Measurements from ENCODE around the gene WIPF3.

WIPF3 gene

DNA sequence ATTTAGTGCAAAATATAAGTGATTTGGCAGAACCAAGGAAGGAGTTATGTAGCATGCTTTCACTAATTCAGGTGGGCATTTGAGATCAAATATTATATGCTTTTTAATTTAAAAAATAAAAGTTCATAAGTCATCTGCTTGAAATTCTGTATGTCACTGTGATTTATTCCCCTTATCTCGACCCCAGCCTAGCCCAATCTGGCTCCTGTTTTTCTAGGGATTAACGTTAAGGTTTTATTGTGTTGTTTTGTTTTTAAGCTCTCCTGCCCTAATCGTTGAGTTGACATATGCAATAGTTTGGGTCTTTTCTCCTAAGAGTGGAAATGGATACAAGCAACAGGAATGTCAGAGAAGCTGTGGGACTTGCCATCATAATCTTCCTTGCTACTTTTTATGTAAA, 42.6 kb downstream of the WIPF3 start:
- no peak for DNase-seq

DNA sequence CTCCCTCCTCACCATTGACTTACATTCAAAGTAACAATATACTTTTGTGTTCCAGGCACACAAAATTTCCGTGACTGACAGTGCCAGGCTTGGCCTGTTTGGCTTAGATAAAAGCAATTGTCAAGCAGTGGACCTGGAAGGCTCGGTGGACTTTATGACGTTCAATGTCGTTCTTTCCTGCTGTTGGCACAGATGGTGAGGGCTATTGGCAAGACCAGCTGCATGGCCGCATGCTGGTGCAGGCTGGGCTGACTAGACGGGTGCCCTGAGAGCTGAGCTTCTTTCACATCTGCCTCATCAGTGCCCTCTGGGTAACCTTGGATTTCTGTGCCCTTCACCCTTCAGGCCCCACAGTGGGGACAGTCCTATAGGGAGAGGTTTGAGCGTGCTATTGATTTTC, 45.2 kb downstream of the WIPF3 start:
- DNase-seq: no peak

DNA sequence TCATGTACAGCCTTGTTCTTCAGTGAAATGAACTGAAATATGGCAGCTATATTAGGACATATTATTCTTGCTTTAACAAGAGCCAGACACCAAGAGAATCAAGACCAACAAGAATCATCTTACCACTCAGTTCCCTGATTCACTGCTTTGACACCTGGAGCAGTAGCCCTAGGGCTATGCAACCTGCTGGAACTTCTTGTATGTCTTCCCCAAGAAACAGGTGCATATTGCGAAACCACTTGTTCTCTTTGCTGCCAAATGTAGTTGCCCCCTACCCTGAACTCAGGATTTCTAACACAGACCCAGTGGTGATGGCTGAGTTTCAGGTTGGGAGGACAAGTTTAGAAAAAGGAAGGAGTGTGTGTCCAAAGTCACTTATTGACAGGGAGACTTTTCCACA, 46.1 kb downstream of the WIPF3 start:
- no peak for DNase-seq

GRCh38 chr7:29853072-29853471, 46.8 kb downstream of the WIPF3 start:
- no peak for DNase-seq

DNA sequence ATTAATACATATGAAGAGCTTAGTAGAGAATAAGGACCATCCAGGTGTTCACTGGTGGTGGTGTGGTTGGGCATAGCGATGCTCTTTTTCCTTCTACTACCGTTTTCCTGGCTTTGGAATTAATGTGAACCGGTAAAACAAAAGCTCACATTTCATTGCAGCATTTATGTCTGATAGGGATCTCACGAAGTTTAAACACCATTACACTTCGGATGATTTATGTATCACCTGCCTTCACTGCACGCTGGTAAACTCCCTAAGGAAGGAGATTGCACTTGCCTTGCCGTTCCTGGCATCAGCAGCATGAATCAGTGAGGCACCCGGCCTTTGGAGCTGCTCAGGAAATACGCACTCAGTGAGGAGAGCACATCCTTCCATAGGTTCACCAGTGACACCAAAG, 47.5 kb downstream of the WIPF3 start:
- DNase-seq: no peak

- DNase-seq: peak; percentile 15
Measured at GRCh38 chr7:29854257-29854938, 48.1 kb downstream of the WIPF3 start.

DNA sequence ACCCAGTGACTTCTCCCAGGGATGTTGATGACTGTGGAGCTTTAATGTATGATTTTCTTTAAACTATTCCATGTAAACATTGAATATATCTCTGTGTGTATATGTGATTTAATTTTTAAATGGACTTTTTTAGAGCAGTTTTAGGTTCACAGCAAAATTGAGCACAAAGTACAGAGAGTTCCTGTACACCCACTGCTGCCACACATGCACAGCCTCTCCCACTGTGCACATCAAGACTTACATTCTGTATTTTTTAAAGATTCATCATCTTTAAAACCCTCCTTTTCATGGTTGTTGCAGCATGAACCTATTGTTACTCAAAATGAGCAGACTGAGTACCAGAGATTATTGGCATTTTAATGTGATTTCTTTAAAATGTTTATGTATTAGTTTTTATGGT, 51.3 kb downstream of the WIPF3 start:
- DNase-seq: no peak

DNA sequence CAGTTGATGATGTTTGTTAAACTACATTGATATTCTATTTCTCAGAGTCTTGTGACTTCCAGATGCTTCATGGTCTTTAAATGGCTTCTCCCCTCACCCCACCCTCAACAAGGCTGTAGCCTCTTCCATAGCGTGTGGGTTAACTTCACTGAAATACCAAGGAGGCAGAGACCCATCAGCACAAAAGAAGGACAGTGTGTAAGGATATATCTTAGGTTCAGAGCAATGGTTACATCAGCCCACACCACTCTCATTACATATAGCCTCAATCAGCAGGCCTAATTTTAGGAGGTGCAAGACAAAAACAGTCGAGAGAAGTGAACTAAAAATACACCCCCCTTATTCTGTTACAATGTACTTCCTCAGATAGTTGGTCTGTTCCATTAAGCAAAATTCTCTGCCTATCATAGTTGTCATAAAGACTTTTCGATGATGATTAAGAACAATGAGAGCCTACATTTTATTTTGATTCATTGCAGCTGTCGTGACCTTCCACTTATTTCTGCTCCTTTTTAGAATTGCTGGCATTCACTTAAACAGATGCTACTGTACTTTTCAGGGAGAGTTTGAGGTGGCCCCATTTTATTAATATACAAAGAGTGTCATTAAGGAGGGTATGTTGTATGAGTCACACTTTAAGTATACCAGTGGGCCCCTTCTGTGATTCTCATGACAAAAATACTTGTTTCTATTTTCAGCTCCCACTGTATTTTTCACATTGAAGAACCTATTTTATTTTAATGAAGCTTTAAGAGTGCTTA, 52.1 kb downstream of the WIPF3 start:
- DNase-seq: no peak

DNA sequence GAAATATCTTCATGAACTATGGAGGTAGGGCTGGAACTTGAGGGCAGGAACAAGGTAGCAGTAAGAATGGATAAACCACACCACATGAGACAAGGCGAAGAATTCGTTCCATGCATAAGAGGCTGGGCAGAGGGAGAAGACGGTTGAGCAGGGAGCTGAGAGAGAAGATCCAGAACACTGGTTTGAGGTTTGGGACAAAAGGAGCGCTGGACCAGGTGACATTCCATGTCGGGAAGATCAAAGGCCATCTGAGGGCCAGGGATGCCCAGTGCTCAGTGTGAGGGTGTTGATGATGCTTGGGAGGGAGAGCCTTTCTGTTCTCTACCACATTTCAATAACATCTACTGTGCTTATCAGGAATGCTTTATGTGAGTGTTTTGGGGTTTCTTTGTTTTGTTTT, 52.8 kb downstream of the WIPF3 start:
- no peak for DNase-seq

- no peak for DNase-seq
Measured at GRCh38 chr7:29859524-29860185, 53.3 kb downstream of the WIPF3 start.

DNA sequence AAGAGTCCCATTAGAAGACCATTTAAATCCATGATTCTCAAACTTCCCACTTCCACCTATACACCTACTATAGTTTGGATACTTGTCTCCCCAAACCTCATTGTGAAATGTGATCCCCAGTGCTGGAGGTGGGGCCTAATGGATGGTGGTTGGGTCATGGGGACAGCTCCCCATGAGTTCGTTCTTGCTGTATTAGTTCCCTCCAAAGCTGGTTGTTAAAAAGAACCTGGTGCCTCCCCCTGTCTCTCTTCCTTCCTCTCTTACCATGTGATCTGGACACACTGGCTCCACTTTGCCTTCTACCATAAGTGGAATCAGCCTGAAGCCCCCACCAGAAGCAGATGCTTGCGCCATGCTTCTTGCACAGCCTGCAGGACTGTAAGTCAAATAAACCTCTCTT, 53.9 kb downstream of the WIPF3 start:
- no peak for DNase-seq

GRCh38 chr7:29861884-29862283, 55.6 kb downstream of the WIPF3 start:
- DNase-seq: no peak

GRCh38 chr7:29864656-29865055, 58.3 kb downstream of the WIPF3 start:
- DNase-seq: no peak

DNA sequence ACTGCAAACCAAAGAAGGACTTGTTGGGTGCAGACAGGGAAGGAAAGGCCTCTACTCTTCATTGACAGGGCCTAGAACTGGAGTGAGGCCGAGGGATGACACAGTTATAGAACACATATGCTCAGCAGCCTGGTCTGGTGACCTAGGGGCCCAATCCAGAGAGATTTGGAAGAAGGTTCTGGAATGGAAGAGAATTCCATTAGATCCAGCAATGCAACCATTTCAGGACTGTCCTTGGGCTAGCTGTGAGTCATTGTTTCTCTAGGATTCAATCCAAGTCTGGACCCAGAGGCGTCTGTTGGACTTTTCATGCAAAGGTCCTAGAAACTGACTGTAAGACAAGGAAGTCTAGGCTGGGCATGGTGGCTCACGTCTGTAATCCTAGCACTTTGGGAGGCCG, 59.2 kb downstream of the WIPF3 start:
- DNase-seq: peak; percentile 86

DNA sequence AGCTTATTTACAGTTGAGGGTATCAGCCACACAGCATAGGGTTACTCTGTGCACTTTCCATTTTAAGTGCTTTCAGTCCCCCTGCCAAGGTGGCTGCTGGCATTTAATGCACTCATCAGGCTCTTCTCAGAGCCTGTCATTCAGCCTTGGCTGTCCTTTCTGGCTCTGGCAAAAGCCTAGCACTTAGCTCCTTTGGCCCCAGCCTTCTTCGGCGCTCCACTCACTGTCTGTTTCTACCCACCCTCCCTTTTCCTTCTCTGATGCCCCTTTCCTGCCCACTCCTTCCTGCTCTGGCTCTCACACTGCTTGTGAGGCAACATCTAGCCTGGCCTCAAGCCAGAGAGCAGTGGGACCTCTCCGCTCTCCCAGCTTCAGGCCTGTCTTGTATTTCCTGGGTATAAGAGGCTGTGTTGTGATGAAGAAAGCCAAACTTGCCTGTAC, 60.2 kb downstream of the WIPF3 start:
- no peak for DNase-seq

DNA sequence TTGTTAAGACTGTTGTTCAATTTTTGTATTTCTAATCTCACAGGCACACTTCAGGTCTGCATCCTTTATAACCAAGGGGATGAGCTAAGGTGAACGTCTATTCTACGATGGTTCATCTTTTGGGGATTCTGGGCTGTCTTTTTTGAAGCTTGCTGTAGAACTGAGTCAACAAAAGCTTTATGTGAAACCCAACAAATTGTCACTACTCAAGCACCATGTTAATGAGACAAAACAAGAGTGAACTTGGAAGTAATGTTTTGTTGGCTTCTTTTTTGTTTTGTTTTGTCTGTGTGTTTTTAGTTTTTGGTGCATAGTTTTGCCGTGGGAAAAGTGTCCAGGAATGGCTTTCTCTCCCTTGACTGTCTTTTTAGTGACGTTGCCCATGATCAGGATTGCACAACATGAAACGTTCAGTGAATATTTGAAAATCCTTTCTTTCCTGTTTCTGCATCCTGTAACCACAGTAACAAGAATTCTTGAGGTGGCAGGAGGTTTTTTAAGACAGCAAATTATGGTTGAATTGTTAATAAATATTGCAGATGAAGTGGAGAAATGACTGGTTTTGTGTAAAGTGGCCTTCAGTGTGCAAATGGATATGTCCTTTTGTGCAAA, 65.6 kb downstream of the WIPF3 start:
- DNase-seq: peak; percentile 53

DNA sequence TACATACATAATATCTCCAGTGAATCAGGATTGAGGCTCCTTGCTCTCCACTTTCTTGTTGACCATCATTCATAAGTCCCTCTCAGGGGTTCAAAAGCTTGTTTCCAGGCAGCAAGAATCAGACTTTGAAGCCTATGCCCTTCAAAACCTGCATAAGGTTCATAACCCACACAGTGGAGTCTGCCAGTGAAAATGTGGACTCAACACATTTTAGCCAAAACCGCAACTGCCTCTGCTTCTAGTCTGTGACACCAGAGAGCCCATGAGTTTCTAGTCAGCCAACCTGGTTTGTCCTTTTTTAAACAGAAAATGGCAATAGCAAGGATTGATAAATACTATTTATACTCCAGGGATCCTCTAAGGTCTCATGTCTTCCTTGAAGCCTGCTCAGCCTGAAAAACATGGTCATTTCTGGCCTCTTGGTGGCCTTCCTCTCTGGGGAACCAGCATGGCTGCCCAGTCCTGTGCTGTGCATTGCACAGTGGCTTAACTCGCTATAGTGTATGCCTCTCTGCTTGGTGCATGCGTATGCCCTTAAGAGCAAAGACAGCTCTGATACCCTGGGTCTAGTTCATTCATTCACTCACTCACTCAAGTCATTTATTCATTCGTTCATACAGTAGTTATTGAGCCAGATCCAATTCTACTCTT, 67.5 kb downstream of the WIPF3 start:
- no peak for DNase-seq

DNA sequence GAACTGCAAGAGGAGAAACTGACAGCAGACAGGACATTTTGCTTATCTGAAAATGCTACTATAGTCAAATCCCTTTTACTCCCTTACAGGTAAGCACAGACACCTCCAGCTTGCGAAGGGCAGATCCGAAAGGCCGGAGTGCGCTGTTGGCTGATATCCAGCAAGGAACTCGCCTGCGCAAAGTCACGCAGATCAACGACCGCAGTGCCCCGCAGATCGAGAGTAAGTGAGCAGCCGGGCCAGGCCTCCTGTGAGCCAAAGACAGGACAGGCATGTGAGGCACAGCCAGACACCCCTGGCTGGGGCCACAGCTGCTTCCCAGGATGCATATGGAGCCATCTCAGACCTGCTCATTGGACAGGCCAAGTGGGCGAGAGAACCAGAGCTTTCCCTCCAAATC, 69.4 kb downstream of the WIPF3 start:
- no peak for DNase-seq

GRCh38 chr7:29877196-29877595, 70.9 kb downstream of the WIPF3 start:
- DNase-seq: no peak

DNA sequence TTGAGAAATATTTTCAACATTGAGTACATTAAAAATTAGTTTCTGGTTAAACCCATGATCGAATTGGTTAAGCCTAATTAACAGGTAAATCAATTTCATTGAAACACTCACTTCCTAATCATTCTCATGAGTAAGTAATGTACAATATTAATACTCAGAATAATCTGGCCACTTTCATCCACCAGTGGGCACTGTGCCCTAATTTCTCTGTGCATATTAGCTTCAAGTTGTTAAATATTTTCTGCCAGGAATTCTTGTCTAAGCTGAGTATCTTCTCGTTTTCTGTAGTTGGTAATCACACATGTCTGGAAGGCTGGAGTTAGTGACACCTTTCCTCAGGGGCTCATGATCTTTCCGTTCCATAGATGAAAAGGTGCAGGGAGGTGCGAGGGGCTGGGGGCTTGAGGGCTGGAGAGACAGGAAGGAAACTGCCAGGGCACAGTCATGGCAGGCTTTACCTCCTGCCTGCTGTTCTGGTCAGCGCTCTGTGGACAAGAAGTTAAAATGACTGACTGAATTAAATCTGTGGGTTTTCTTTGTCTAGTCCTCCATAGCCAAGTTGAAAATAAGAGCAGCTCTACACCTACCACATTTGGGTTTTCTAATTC, 71.9 kb downstream of the WIPF3 start:
- DNase-seq: peak; percentile 54

DNA sequence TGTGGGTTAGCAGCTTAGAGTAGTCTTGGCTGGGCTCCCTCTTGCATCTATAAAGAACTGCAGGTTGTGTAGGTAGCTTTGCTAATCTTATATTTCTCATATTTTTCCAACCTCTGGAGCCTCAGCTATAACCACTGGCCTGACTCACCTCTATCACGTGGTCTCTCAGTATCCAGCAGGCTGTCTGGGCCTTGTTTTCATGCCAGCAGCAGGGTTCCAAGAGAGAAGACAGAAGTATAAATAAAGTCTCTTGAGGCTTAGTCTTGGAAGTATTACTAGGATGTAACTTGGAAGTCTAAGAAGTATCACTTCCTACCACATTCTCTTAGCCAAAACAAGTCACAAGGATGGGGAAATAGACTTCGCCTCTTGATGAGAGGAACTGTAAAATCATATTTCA, 73.3 kb downstream of the WIPF3 start:
- DNase-seq: peak; percentile 23

- DNase-seq: no peak
Measured at GRCh38 chr7:29881724-29882123, 75.4 kb downstream of the WIPF3 start.

GRCh38 chr7:29882481-29882880, 76.2 kb downstream of the WIPF3 start:
- DNase-seq: no peak

Measured in EL (cell line).